Measurements from ENCODE around the gene PLCG2. TPM values are rescaled to one million over a fixed set of nuclear protein-coding genes. Genes with fewer than 3 reads are reported as not detected.

The PLCG2 gene
- total RNA-seq, 1 experiment from 2014 or later, result 6.0 TPM

DNA sequence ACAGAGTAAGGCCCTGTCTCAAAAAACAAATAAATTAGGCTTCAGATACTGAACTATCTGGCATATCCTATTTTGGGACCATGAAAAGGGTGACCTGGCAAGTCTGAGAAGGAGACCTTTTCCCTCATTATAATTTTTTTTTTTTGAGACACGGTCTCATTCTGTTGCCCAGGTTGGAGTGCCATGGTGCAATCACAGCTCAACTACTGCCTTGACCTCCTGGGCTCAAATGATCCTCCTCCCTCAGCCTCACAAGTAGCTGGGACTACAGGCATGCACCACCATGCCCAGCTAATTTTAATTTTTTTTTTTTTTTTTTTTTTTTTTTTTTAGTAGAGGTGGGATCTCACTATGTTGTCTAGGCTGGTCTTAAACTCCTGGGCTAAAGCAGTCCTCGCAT, 37.3 kb downstream of the PLCG2 start:
- H3K18ac ChIP-seq (ENCODE audit: insufficient read length, low read depth, low read length), result no peak overlapping the region
- no peak overlapping the region for H4K5ac ChIP-seq (ENCODE audit: insufficient read length, low read depth, low read length)
- H3K27me3 ChIP-seq (ENCODE audit: insufficient read depth, low read length), result no peaks in the 10 kb centered on the region
- TF ChIP-seq, protein P1, sequence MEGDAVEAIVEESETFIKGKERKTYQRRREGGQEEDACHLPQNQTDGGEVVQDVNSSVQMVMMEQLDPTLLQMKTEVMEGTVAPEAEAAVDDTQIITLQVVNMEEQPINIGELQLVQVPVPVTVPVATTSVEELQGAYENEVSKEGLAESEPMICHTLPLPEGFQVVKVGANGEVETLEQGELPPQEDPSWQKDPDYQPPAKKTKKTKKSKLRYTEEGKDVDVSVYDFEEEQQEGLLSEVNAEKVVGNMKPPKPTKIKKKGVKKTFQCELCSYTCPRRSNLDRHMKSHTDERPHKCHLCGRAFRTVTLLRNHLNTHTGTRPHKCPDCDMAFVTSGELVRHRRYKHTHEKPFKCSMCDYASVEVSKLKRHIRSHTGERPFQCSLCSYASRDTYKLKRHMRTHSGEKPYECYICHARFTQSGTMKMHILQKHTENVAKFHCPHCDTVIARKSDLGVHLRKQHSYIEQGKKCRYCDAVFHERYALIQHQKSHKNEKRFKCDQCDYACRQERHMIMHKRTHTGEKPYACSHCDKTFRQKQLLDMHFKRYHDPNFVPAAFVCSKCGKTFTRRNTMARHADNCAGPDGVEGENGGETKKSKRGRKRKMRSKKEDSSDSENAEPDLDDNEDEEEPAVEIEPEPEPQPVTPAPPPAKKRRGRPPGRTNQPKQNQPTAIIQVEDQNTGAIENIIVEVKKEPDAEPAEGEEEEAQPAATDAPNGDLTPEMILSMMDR (conservative IDR thresholded peaks at IDR 0.05), result no peak
- H4K91ac ChIP-seq (ENCODE audit: insufficient read length, low read depth, low read length), result no peak overlapping the region
- no CpG with 5 or more reads among the region's 2 CpGs for WGBS (ENCODE audit: extremely low coverage, insufficient read length, low lambda C conversion rate)
- no peak overlapping the region for H3K4me2 ChIP-seq (ENCODE audit: insufficient read depth, insufficient read length, low read length)
- H4K20me1 ChIP-seq (ENCODE audit: control insufficient read depth, insufficient read depth, insufficient read length), result no peaks in the 10 kb centered on the region
- no peak overlapping the region for H2AK5ac ChIP-seq (ENCODE audit: insufficient read length, low read length)
- H2BK12ac ChIP-seq (ENCODE audit: insufficient read length, low read depth, low read length), result no peak overlapping the region
- H3K56ac ChIP-seq (ENCODE audit: insufficient read length, low read depth, low read length), result no peak overlapping the region
- no peak overlapping the region for H3T11ph ChIP-seq (ENCODE audit: low read length)
- H3K23ac ChIP-seq (ENCODE audit: insufficient read length, low read depth, low read length), result no peak overlapping the region
- H3K14ac ChIP-seq (ENCODE audit: insufficient read depth, low read length), result no peak overlapping the region
- Mint-ChIP-seq H3K27me3 (ENCODE audit: low read depth) (no peaks in the 10 kb centered on the region), H3K9me3 (peaks cover 0 to 7% of the 10 kb centered on the region in 2 experiments; a peak in 2 of 5 replicates), H3K4me3 (no peak overlapping the region), H3K27ac (no peak overlapping the region), H3K36me3 (ENCODE audit: insufficient read depth in 1 of 3, low read depth in 3 of 3) (no peaks in the 10 kb centered on the region; a peak in 1 of 7 replicates), H3K4me1 (peaks cover 26 to 34% of the 10 kb centered on the region in 2 experiments)
- no peak overlapping the region for H2BK15ac ChIP-seq (ENCODE audit: low read depth, low read length)
- no peak overlapping the region for H2BK120ac ChIP-seq (ENCODE audit: low read depth, low read length, poor library complexity, severe bottlenecking)
- H3K79me1 ChIP-seq (ENCODE audit: insufficient read depth, low read depth, low read length, poor library complexity, severe bottlenecking), result no peaks in the 10 kb centered on the region
- no peak overlapping the region for H3K4ac ChIP-seq (ENCODE audit: low read depth, low read length)
- H3K9me3 ChIP-seq (ENCODE audit: control insufficient read depth, low read depth, low read length), result no peaks in the 10 kb centered on the region
- no peak overlapping the region for H3K27ac ChIP-seq (ENCODE audit: insufficient read length, low read depth, low read length)
- no peak overlapping the region for H2BK5ac ChIP-seq (ENCODE audit: insufficient read length, low read length)
- DNase-seq, result no peak
- H3K79me2 ChIP-seq (ENCODE audit: insufficient read depth, low read length), result no peaks in the 10 kb centered on the region
- no peak overlapping the region for H2BK20ac ChIP-seq (ENCODE audit: low read depth, low read length, poor library complexity, severe bottlenecking)
- H4K8ac ChIP-seq (replicated peaks; ENCODE audit: insufficient read length, low read depth, low read length), result no peak overlapping the region
- H3K9ac ChIP-seq (ENCODE audit: extremely low read depth, insufficient read length, low read length), result no peak overlapping the region
- no peak overlapping the region for H2AFZ ChIP-seq (ENCODE audit: low read length)
- H3K4me1 ChIP-seq (ENCODE audit: insufficient read depth, low read length), result peaks cover 5% of the 10 kb centered on the region; the same call in 1 of the 2 replicates
- H3K23me2 ChIP-seq (ENCODE audit: insufficient read length, low read depth, low read length, poor library complexity, severe bottlenecking), result no peaks in the 10 kb centered on the region
